ENCODE measurements around the gene CBLB.

The CBLB gene

GRCh38 chr3:105691633-105692032, 177.2 kb downstream of the CBLB start:
- no peaks in the 10 kb centered on the region for H3K27me3 ChIP-seq (ENCODE audit: low read depth, low read length)
- H3K36me3 ChIP-seq (replicated peaks; ENCODE audit: low read depth, low read length): peaks cover 4% of the 10 kb centered on the region
- H2AFZ ChIP-seq (ENCODE audit: low read depth, low read length): no peak overlapping the region
- TF ChIP-seq EZH2phosphoT487 (IDR thresholded peaks at IDR 0.05; ENCODE audit: low read depth) (no peak), CTCF (IDR thresholded peaks at IDR 0.05; ENCODE audit: low read depth, low read length) (no peak)
- no peaks in the 10 kb centered on the region for H3K9me3 ChIP-seq (ENCODE audit: insufficient read depth, low read length)
- 0 out of 2 replicates have a peak, but pooled peaks cover under 1% of the 10 kb centered on the region for H3K4me1 ChIP-seq (ENCODE audit: low read length)
- no peak overlapping the region for H3K4me3 ChIP-seq (ENCODE audit: low read length)
- no peak overlapping the region for H3K4me2 ChIP-seq (ENCODE audit: low read length)
- no peak overlapping the region for H3K9ac ChIP-seq (ENCODE audit: low read length)
- no peaks in the 10 kb centered on the region for H4K20me1 ChIP-seq (ENCODE audit: insufficient read depth, low read length)
- H3K79me2 ChIP-seq (ENCODE audit: low read length): no peaks in the 10 kb centered on the region
- no peak overlapping the region for H3K27ac ChIP-seq (ENCODE audit: low read length)

GRCh38 chr3:105691053-105691452, 177.8 kb downstream of the CBLB start:
- no peaks in the 10 kb centered on the region for H3K79me2 ChIP-seq (ENCODE audit: low read length)
- H3K36me3 ChIP-seq (replicated peaks; ENCODE audit: low read depth, low read length): peaks cover 4% of the 10 kb centered on the region
- H3K4me1 ChIP-seq (ENCODE audit: low read length): peaks cover 5% of the 10 kb centered on the region
- no peak overlapping the region for H3K4me2 ChIP-seq (ENCODE audit: low read length)
- H3K4me3 ChIP-seq (ENCODE audit: low read length): no peak overlapping the region
- H4K20me1 ChIP-seq (ENCODE audit: insufficient read depth, low read length): no peaks in the 10 kb centered on the region
- H3K9ac ChIP-seq (ENCODE audit: low read length): no peak overlapping the region
- no peak for TF ChIP-seq EZH2phosphoT487 (IDR thresholded peaks at IDR 0.05; ENCODE audit: low read depth)
- TF ChIP-seq CTCF (IDR thresholded peaks at IDR 0.05; ENCODE audit: low read depth, low read length): no peak
- H3K9me3 ChIP-seq (ENCODE audit: insufficient read depth, low read length): no peaks in the 10 kb centered on the region
- H3K27ac ChIP-seq (ENCODE audit: low read length): no peak overlapping the region
- no peak overlapping the region for H2AFZ ChIP-seq (ENCODE audit: low read depth, low read length)
- H3K27me3 ChIP-seq (ENCODE audit: low read depth, low read length): no peaks in the 10 kb centered on the region

- Histone ChIP-seq H3K4me1 (ENCODE audit: low read length) (peaks cover 7% of the 10 kb centered on the region), H3K79me2 (ENCODE audit: low read length) (no peaks in the 10 kb centered on the region), H3K4me3 (ENCODE audit: low read length) (no peak overlapping the region), H3K27ac (ENCODE audit: low read length) (no peak overlapping the region), H3K9me3 (ENCODE audit: insufficient read depth, low read length) (no peaks in the 10 kb centered on the region), H3K27me3 (ENCODE audit: low read depth, low read length) (no peaks in the 10 kb centered on the region), H3K9ac (ENCODE audit: low read length) (no peak overlapping the region), H2AFZ (ENCODE audit: low read depth, low read length) (no peak overlapping the region), H3K4me2 (ENCODE audit: low read length) (no peak overlapping the region), H3K36me3 (replicated peaks; ENCODE audit: low read depth, low read length) (peaks cover 4% of the 10 kb centered on the region), H4K20me1 (ENCODE audit: insufficient read depth, low read length) (no peaks in the 10 kb centered on the region)
- no peak for TF ChIP-seq EZH2phosphoT487 (IDR thresholded peaks at IDR 0.05; ENCODE audit: low read depth)
- no peak for TF ChIP-seq CTCF (IDR thresholded peaks at IDR 0.05; ENCODE audit: low read depth, low read length)
Measured at GRCh38 chr3:105688821-105689220, 180.0 kb downstream of the CBLB start.

GRCh38 chr3:105686278-105686897, 182.4 kb downstream of the CBLB start:
- Histone ChIP-seq H3K79me2 (ENCODE audit: low read length) (no peaks in the 10 kb centered on the region), H3K9ac (ENCODE audit: low read length) (peak overlapping the region; percentile 52), H3K27ac (ENCODE audit: low read length) (no peak overlapping the region), H3K4me3 (ENCODE audit: low read length) (peak overlapping the region; percentile 56), H3K36me3 (replicated peaks; ENCODE audit: low read depth, low read length) (no peaks in the 10 kb centered on the region), H4K20me1 (ENCODE audit: insufficient read depth, low read length) (no peaks in the 10 kb centered on the region), H3K4me2 (ENCODE audit: low read length) (peak overlapping the region; percentile 78), H2AFZ (ENCODE audit: low read depth, low read length) (0 out of 2 replicates have a peak overlapping the region, but pooled peaks have one; percentile 27), H3K9me3 (ENCODE audit: insufficient read depth, low read length) (no peaks in the 10 kb centered on the region), H3K27me3 (ENCODE audit: low read depth, low read length) (no peaks in the 10 kb centered on the region), H3K4me1 (ENCODE audit: low read length) (peaks cover 7% of the 10 kb centered on the region)
- peak; percentile 87 for TF ChIP-seq CTCF (IDR thresholded peaks at IDR 0.05; ENCODE audit: low read depth, low read length)
- TF ChIP-seq EZH2phosphoT487 (IDR thresholded peaks at IDR 0.05; ENCODE audit: low read depth): no peak

All from OCI-LY3 (cell line).